SK-N-DZ (cell line): ENCODE data around the gene CASZ1.
A peak's percentile ranks its signal among the peaks of the same experiment; 100 is the strongest.

Source experiments
- DNase-seq: peaks from one replicate; pipeline ENCODE4 v3.0.0-alpha.2; 2015; ENCODE audit warnings: low spot score

CASZ1 gene

GRCh38 chr1:10754568-10755329 is 41.7 kb downstream of the CASZ1 start:
- DNase-seq, result no peak

DNA sequence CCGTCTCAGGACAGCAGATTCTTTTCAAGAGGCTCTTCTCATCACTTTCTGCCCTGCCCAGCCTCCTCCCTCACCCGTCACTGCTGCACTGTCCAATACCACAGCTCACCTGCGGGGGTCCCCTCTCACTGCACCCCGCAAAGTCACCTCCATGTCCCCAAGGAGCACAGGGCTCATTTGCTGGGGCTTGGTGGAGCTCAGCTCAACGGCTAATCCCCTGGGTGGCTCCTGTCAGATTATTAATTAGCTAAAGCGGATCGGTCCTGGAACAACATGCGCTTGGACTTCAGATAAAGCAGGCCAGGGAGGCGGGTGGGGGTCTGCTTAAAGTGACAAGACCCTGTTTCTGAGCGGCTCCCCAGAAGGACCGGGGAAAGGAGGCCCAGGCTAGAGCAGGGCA is 43.1 kb downstream of the CASZ1 start:
- no peak for DNase-seq

DNA sequence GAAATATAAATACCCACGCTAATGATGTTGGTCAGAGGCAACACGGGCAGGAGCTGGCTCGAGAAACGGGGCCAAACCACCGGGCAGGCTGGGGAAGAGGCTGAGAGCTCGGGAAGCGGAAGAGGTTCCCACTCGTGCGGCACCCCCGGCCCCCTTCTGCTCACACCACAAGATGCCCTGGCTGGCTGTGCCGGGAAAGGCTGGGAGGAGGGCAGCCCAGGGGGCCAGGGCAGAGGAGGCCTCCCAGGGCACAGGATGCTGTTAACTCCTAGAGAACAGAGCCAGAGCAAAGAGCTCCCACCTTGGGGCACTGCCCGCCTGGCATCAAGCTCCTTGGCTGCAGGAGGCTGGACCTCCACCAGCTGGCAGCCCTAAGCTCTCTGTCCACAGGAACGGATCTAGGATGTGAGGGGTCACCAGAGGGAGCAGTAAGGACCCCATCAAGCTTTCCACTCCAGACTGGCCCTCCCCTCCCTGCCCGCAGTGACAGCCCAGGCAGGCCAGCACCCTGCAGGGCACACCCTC is 44.8 kb downstream of the CASZ1 start:
- DNase-seq, result no peak

DNA sequence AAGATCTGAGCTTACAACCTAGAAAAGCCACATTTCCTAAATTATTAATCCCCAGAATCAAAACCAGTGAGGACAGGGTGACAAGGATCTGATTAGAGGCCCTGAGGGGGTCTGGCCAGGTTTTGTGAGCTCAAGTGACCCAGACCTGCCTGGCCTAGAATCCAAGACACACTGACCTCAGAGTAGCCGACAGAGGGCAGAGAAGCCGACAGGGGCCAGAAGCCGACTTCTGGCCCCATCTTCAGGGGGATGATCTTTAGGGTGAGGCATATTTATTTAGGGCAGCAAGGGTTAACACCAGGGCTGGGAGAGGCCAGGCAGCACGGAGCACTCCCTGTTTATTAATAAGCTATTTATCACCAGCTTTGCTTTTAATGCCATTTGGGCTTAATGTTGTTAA is 45.3 kb downstream of the CASZ1 start:
- no peak for DNase-seq

DNA sequence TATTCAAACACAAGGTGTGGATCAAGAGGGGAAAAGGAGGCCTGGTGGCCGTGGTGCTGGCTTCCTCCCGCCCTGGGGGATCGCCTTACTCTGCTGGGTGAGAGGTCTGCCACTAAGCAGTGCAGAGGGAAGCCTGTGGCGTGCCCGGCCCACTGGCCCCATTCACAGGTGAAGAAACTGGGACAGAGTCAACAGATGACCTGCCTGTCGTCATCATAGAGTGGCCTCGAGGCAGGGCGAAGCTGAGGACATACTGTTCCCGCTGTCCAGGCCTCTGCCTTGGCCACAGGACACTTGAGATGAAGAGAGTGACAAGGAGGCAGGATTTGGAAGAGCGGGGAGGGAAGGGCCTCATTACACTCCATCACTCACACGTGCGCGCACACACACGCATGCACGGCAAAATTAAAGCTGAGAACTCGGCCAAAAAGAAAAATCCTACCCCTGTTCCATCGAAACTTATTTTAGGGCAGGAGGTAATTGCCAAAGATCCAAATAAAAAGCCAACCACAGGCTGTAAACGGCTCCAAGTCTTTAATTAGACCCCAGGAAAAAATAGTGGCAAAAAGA is 50.5 kb downstream of the CASZ1 start:
- DNase-seq, result no peak

DNA sequence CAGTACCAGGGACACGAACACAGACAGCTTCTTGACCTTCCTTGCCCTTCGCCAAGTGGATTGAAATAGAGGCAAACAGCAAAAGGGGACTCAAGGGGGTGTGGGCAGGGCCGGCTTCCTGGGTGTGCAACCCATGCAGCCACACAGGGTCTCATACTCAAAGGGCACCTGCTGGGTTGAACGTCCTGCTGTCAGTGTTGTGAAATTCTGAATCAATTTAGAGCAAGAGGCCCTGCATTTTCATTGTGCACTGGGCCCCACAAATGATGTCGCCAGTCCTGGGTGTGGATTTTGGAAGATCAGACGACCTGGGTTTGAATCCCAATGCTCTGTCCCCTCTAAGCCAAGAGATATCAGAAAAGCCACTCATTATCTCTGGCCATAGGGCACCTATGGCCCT is 51.1 kb downstream of the CASZ1 start:
- no peak for DNase-seq

DNA sequence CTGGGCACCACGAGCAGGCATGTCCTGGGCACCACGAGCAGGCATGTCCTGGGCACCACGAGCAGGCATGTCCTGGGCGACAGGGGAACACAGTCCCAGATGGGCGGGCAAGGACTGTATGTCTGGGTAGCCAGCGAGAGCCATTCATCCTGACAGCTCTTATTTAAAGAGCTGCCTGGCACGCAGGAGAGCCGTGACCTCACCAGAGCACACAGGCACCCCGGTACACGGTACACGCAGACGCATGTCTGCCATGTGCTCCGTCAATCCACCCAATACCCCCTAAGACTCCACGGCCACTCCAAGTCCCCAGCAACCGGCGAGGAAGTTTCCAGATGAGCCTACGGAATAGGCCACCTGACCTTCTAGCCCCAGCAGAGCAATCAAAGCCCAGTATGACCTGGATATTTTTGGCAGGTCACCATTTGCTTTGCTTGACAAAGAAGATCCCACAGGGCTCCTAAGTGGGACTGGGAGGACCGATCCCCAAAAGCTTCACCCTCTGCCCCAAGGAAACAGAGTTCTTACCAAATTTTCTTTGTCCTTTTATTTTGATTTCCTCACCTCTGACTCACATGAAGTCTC is 51.7 kb downstream of the CASZ1 start:
- no peak for DNase-seq

DNA sequence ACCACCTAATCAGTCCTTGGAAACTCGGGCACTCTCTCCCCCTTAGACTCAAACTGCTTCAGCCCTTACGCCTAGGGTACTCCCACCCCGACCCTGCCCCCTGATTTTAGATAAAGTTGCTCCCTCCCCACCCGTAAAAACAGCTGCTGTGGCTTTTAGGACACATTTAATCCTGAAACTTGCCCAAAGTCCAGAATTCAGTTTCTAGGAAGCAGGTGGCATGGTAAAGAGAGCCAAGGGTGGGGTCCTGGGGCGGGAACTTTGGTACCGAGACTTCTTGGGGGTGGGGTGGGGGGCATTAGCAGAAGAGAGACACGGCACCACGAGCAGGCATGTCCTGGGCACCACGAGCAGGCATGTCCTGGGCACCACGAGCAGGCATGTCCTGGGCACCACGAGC is 52.4 kb downstream of the CASZ1 start:
- DNase-seq, result no peak

- DNase-seq, result no peak
Observed at GRCh38 chr1:10741696-10742095, 54.8 kb downstream of the CASZ1 start.

DNA sequence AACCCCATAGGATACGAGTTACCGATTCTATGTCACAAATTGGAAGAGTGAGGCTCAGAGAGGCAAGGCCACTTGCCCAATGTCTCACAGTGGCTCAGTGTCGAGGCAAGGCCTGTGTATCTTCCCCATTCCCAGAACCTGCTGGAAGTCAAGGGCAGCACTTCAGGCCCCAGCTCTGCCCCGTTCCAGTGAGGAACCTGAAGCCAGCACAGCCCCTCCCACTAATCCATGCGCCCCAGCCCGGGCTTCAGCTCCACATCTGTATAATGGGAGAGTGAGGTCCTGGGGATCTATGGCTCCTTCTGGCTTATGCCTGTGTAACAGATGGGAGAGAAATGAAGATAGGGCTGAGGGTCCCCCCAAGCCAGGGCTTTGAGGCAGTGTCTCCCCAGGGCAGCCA is 56.3 kb downstream of the CASZ1 start:
- DNase-seq, result no peak

DNA sequence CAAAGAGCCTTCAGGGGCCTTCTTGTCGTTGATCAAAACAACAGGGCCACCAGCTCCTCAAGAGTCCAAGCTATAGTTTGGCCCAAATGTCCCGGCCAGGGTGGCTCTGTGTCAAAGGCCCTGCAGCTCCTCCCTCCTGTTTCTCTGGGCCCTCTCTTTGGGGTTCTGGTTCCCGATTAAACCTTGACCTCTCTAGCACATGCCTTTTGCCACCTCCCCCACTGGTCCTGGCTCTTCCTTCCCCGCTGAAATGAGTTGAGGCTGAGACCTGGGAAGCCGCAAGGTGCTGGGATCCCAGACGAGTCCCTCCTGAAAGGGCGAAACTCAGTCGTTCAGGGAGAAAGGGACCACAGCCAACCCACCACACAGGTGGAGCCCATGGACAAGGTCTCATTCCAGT is 56.9 kb downstream of the CASZ1 start:
- no peak for DNase-seq

DNA sequence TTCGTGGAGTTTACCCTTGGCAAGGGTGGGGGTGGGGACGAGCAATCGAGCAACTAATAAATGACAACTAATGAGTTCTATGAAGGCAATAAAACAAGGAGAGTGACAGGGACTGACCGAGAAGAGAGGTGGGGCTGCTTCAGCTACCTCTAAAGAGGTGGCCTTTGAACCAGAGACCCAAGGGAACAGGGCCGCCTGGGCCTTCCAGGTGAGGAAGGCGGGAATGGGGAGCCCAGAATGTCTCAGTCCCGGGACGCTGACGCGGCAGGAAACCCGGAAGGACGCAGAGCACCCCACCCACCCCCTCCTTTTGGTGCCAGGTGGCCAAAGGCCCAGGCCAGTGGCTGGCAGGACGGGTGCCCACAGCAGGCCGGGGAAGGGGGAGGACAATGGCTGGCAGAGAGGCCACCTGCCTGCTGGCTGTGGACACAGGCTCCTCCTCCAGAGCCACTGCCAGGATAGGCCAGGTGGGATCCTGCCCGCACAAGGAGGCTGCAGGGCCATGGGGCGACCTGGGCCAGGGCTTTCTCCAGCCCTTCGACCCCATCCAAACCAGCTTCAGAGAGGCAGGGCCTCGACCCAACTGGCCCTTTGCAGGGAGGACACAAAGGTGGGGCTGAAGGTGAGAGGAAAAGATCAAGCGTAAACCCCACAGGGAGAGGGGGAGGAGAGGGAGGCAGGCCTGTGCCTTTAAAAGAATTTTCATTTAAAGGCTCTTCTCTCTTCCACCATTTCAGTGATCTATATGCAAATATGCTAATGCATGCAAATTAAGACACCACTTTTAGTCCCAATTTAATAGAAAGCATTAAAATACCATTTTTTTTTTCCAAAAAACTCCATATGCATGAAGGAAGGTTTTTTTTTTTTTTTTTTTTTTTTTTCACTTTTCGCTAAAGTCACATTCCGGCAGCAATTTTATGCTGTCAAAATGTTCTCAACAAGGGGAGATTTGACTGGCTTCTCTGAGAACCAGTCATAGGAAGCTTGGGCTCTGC is 58.1 kb downstream of the CASZ1 start:
- DNase-seq, result no peak

DNA sequence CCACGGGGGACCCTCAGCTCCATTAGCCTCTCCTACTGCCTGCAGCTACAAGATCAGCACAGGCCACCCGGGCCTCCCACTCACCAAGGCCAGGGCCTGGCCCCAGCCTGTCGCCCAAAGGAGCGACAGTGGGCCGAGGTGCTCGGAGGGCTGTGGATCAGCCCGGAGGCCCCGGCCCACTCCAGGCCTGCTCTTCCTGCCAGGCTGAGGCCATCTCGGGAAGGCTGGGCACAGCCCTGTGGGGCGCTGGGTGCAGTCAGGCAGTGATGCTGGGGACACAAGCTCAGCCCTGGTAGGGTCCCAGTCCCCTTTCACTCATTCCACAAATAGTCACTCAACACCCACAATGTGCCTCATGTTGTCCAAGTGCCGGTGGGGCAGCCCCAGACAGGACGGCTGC is 58.8 kb downstream of the CASZ1 start:
- DNase-seq, result no peak

- no peak for DNase-seq
Observed at GRCh38 chr1:10736634-10737586, 59.5 kb downstream of the CASZ1 start.

- DNase-seq, result no peak
Observed at GRCh38 chr1:10735563-10736305, 60.7 kb downstream of the CASZ1 start.

- peak; percentile 45 for DNase-seq
Observed at GRCh38 chr1:10734962-10735544, 61.4 kb downstream of the CASZ1 start.

- no peak for DNase-seq
Observed at GRCh38 chr1:10734375-10734774, 62.1 kb downstream of the CASZ1 start.

DNA sequence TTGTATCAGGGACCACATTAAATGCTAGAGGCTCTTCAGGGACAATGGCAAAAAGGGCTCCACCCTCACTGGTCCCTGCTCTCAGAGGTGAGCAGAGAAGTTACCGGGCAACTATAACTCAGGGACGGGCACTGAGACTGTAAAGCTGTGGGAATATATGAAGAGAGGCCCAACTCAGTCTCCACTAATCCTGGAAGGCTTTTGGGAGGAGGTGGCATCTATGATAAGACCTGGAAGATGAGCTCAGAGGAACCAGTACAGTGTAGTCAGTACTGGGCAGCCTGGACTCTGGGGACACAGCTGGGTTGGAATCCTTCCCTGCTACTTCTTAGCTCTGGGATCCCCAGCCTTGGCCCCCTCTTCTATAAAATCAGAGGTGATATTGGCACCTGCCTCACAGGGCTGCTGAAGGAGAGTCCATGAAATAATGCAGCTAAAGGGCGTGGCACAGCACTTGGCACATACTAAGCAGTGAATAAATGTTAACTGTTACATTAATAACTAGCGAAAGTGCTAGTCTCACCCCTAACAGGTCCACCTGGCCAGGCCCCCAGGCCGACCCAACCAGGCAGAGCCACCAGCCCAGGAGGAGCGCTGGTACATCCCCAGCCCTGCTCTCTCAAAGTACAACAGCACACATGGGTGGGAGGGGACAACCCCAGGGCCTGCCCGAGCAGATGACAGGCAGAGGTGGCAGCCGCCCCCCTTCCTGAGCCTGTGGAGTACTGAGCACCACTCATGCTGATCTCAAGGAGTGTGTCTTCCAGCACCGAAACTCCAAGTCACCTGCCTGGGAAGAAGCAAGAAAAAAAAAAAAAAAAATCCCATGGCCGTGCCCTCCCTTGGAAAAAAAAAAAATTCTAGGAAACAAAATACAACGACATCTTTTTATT is 62.7 kb downstream of the CASZ1 start:
- DNase-seq, result no peak
